Neural cell (in vitro differentiated cells): ENCODE measurements around the gene PHGDH. TPM values are rescaled to one million over a fixed set of nuclear protein-coding genes. Genes with fewer than 3 reads are reported as not detected.

Experiments
- H2AFZ ChIP-seq: fragments of 200-600, 300-800 bp; sonication (generic), shearing (Covaris generic); 2 replicates; pipeline ENCODE4 v1.6.0; 2014; ENCODE audit warnings: low read depth, mild to moderate bottlenecking, antibody characterized with exemption, low read length, moderate library complexity
- H3F3A ChIP-seq: fragments of 200-600 bp; shearing (Covaris generic); 2 replicates; pipeline ENCODE4 v1.6.1; 2016; ENCODE audit warnings: mild to moderate bottlenecking, moderate library complexity, mixed read lengths, antibody characterized with exemption, low read length; ENCODE audit not compliant: insufficient read depth, poor library complexity, severe bottlenecking
- H3K27ac ChIP-seq: fragments of 200-600, 300-800 bp; sonication (generic), shearing (Covaris generic); 2 replicates; pipeline ENCODE4 v1.5.1; 2014; ENCODE audit warnings: mild to moderate bottlenecking, low read length, moderate library complexity
- H3K27me3 ChIP-seq: fragments of 300-800, 200-600 bp; sonication (generic), shearing (Covaris generic); 2 replicates; pipeline ENCODE4 v1.6.0; 2014; ENCODE audit warnings: mild to moderate bottlenecking, low read depth, low read length, moderate library complexity; ENCODE audit not compliant: insufficient read depth
- H3K36me3 ChIP-seq: fragments of 300-800, 200-600 bp; sonication (generic), shearing (Covaris generic); 2 replicates; pipeline ENCODE4 v1.5.1; 2014; ENCODE audit warnings: mild to moderate bottlenecking, antibody characterized with exemption, low read length, moderate library complexity; ENCODE audit not compliant: insufficient read depth
- H3K4me2 ChIP-seq: fragments of 300-800, 200-600 bp; sonication (generic), shearing (Covaris generic); 2 replicates; pipeline ENCODE4 v1.6.0; 2014; ENCODE audit warnings: mild to moderate bottlenecking, low read length
- H3K4me3 ChIP-seq: fragments of 300-800, 200-600 bp; sonication (generic), shearing (Covaris generic); 2 replicates; pipeline ENCODE4 v1.5.1; 2014; ENCODE audit warnings: mild to moderate bottlenecking, low read length, moderate library complexity
- H3K79me2 ChIP-seq: fragments of 200-600 bp; shearing (Covaris generic); replicated peaks from 2 replicates; pipeline ENCODE4 v1.6.0; 2014; ENCODE audit warnings: mild to moderate bottlenecking, low read length, moderate library complexity; ENCODE audit not compliant: insufficient read depth
- H3K9ac ChIP-seq: fragments of 300-800, 200-600 bp; sonication (generic), shearing (Covaris generic); 2 replicates; pipeline ENCODE4 v1.6.1; 2016; ENCODE audit warnings: mild to moderate bottlenecking, low read length, mixed read lengths
- H3K9me2 ChIP-seq: fragments of 200-600 bp; shearing (Covaris generic); 2 replicates; pipeline ENCODE4 v1.6.1; 2016; ENCODE audit warnings: mild to moderate bottlenecking, low read length, mixed read lengths; ENCODE audit not compliant: insufficient read depth
- H3K9me3 ChIP-seq: fragments of 200-600, 300-800 bp; sonication (generic), shearing (Covaris generic); 2 replicates; pipeline ENCODE4 v1.6.1; 2016; ENCODE audit warnings: mild to moderate bottlenecking, mixed run types, low read length, moderate library complexity, mixed read lengths
- H4K20me1 ChIP-seq: fragments of 200-600 bp; shearing (Covaris generic); 2 replicates; pipeline ENCODE4 v1.6.1; 2016; ENCODE audit warnings: mild to moderate bottlenecking, mixed run types; ENCODE audit not compliant: insufficient read depth
- CTCF ChIP-seq: fragments of 450-650 bp; IDR thresholded peaks from 2 replicates; pipeline ENCODE4 v1.5.1; 2014; ENCODE audit warnings: antibody characterized with exemption, mild to moderate bottlenecking, moderate library complexity; ENCODE audit not compliant: poor library complexity, severe bottlenecking
- EP300 ChIP-seq: fragments of 450-650 bp; conservative IDR thresholded peaks from 2 replicates; pipeline ENCODE4 v1.6.1; 2014; ENCODE audit warnings: antibody characterized with exemption, mild to moderate bottlenecking, moderate library complexity; ENCODE audit not compliant: poor library complexity, severe bottlenecking
- EZH2 ChIP-seq: fragments of 200-600, 300-800 bp; shearing (Covaris generic), sonication (generic); IDR thresholded peaks from 2 replicates; pipeline ENCODE4 v1.6.1; 2014; ENCODE audit warnings: antibody characterized with exemption, low read length, borderline replicate concordance, mild to moderate bottlenecking; ENCODE audit not compliant: insufficient read depth, poor library complexity, severe bottlenecking
- MXI1 ChIP-seq: fragments of 450-650 bp; conservative IDR thresholded peaks from 2 replicates; pipeline ENCODE4 v1.6.1; 2014; ENCODE audit warnings: antibody characterized with exemption, mild to moderate bottlenecking; ENCODE audit not compliant: poor library complexity, severe bottlenecking
- POLR2AphosphoS5 ChIP-seq: IDR thresholded peaks from 2 replicates; pipeline ENCODE4 v1.6.1; 2012
- RAD21 ChIP-seq: fragments of 450-650 bp; conservative IDR thresholded peaks from 2 replicates; pipeline ENCODE4 v1.6.1; 2014; ENCODE audit warnings: antibody characterized with exemption, mild to moderate bottlenecking, moderate library complexity
- REST ChIP-seq: IDR thresholded peaks from 2 replicates; pipeline ENCODE4 v1.6.1; 2012; ENCODE audit warnings: borderline replicate concordance
- SMC3 ChIP-seq: fragments of 450-650 bp; conservative IDR thresholded peaks from 2 replicates; pipeline ENCODE4 v1.6.1; 2014; ENCODE audit warnings: antibody characterized with exemption, mild to moderate bottlenecking, moderate library complexity; ENCODE audit not compliant: poor library complexity
- TAF1 ChIP-seq: IDR thresholded peaks from 2 replicates; pipeline ENCODE4 v1.6.1; 2012; ENCODE audit warnings: low read depth
- polyA plus RNA-seq: library from polyadenylated mRNA; depleted of rRNA; stranded (reverse); fragments of >200 nt; gene quantifications from 2 replicates; pipeline ENCODE4 v1.2.3, GENCODE V29; 2014

Gene PHGDH
- polyA plus RNA-seq, 1 donor from 2014 or later = 11.8 TPM

DNA sequence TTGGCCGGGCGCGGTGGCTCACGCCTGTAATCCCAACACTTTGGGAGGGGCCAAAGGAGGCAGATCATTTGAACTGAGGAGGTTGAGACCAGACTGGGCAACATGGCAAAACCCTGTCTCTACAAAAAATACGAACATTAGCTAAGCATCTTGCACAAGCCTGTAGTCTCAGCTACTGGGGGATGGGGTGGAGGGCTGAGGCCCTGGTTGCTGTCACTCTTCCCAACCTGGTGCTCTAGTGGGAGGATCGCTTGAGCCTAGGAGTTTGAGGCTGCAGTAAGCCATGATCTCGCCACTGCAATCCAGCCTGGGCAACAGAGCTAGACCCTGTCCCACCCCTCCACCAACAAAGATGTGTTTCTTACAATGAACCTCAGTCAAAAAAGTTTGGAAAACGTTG, 2.8 kb downstream of the PHGDH start:
- H4K20me1 ChIP-seq = no peaks in the 10 kb centered on the region
- H3K79me2 ChIP-seq = peaks cover 43% of the 10 kb centered on the region
- H3K4me3 ChIP-seq = no peak overlapping the region
- H3K9me2 ChIP-seq = no peaks in the 10 kb centered on the region
- no peaks in the 10 kb centered on the region for H3K9me3 ChIP-seq
- H3K36me3 ChIP-seq = no peaks in the 10 kb centered on the region
- H3K4me2 ChIP-seq = no peak overlapping the region
- no peak overlapping the region for H3K27ac ChIP-seq
- TF ChIP-seq EZH2 (no peak), CTCF (no peak), TAF1 (no peak), MXI1 (no peak), SMC3 (no peak), REST (no peak), RAD21 (no peak), EP300 (no peak), POLR2AphosphoS5 (no peak)
- H3K27me3 ChIP-seq = no peaks in the 10 kb centered on the region
- no peak overlapping the region for H3K9ac ChIP-seq
- H2AFZ ChIP-seq = no peak overlapping the region
- no peaks in the 10 kb centered on the region for H3F3A ChIP-seq

- no peaks in the 10 kb centered on the region for H3K27me3 ChIP-seq
- H3K9me3 ChIP-seq = no peaks in the 10 kb centered on the region
- no peak for TF ChIP-seq SMC3
- no peak for TF ChIP-seq EP300
- no peak for TF ChIP-seq TAF1
- no peak for TF ChIP-seq POLR2AphosphoS5
- no peak for TF ChIP-seq RAD21
- no peak for TF ChIP-seq CTCF
- TF ChIP-seq REST = no peak
- no peak for TF ChIP-seq EZH2
- TF ChIP-seq MXI1 = no peak
- H4K20me1 ChIP-seq = no peaks in the 10 kb centered on the region
- H3F3A ChIP-seq = no peaks in the 10 kb centered on the region
- H3K9ac ChIP-seq = no peak overlapping the region
- no peak overlapping the region for H3K4me2 ChIP-seq
- H3K9me2 ChIP-seq = no peaks in the 10 kb centered on the region
- H3K27ac ChIP-seq = no peak overlapping the region
- no peaks in the 10 kb centered on the region for H3K36me3 ChIP-seq
- H3K79me2 ChIP-seq = peaks cover 43% of the 10 kb centered on the region
- no peak overlapping the region for H2AFZ ChIP-seq
- no peak overlapping the region for H3K4me3 ChIP-seq
Observed at GRCh38 chr1:119715542-119715941, 3.8 kb downstream of the PHGDH start.
